Upper lobe of left lung (tissue), 6 donors: Measurements from ENCODE around the gene C1orf87. TPM values are rescaled to one million over a fixed set of nuclear protein-coding genes. Genes with fewer than 3 reads are reported as not detected.

ENCODE experiments used
- ATAC-seq, 2 donors: fragments of 200-7000 bp; cut with Tn5 transposase; one replicate each; pipeline ENCODE4 v1.9.1; 2022; ENCODE audit warnings: mild to moderate bottlenecking in 2 of 2, moderate library complexity in 2 of 2; ENCODE audit not compliant: low FRiP score in 2 of 2
- DNase-seq, 2 donors: peaks; one replicate each; pipeline ENCODE4 v3.0.0-alpha.2; 2019 to 2020
- H3K27ac ChIP-seq, 4 donors: fragments of 200-600 bp; sonication (generic); one replicate each; pipeline ENCODE4 v1.5.1; 2016 to 2019
- H3K27me3 ChIP-seq, 4 donors: fragments of 200-600 bp; sonication (generic); one replicate each; pipeline ENCODE4 v1.5.1; 2017 to 2019
- H3K36me3 ChIP-seq, 4 donors: fragments of 200-600 bp; sonication (generic); one replicate each; pipeline ENCODE4 v1.5.1; 2016 to 2019
- H3K4me1 ChIP-seq, 4 donors: fragments of 200-600 bp; sonication (generic); one replicate each; pipeline ENCODE4 v1.5.1; 2018 to 2019
- H3K4me3 ChIP-seq, 4 donors: fragments of 200-600 bp; sonication (generic); one replicate each; pipeline ENCODE4 v1.5.1; 2017 to 2019; ENCODE audit warnings: mild to moderate bottlenecking in 2 of 4, moderate library complexity in 1 of 4
- H3K9me3 ChIP-seq, 4 donors: fragments of 200-600 bp; sonication (generic); one replicate each; pipeline ENCODE4 v1.5.1; 2018 to 2019
- EP300 ChIP-seq, 4 donors: sonication (generic); formaldehyde crosslinking; IDR thresholded peaks; one replicate each; pipeline ENCODE4 v1.5.1; 2017; ENCODE audit warnings: antibody characterized with exemption in 4 of 4, control low read depth in 2 of 4
- POLR2A ChIP-seq, 4 donors: fragments of 450-650 bp; IDR thresholded peaks; one replicate each; pipeline ENCODE4 v1.5.1; 2016 to 2017; ENCODE audit warnings: antibody characterized with exemption in 4 of 4, mild to moderate bottlenecking in 2 of 4
- POLR2AphosphoS5 ChIP-seq, 2 donors: sonication (generic); formaldehyde crosslinking; IDR thresholded peaks; one replicate each; pipeline ENCODE4 v1.5.1; 2017; ENCODE audit warnings: antibody characterized with exemption in 2 of 2
- WGBS, 2 donors: methylation state at CpG; one replicate each; pipeline ENCODE4 v1.1.5; 2017 to 2018; 5-methylcytosine and 5-hydroxymethylcytosine counted together
- total RNA-seq, 6 donors: library from RNA; depleted of rRNA in 4 of 6; stranded (reverse); fragments of >200 nt in 4 of 6; gene quantifications; one replicate each; pipeline versions ENCODE4 v1.1.0 to v1.2.1, GENCODE V29; 2016 to 2021
- TF ChIP-seq, protein P1 (sequence below), 6 experiments: fragments of 450-650 bp in 4 of 6; fragments of 200-600 bp in 2 of 6; sonication (generic) in 2 of 6; IDR thresholded peaks; one replicate each; pipeline ENCODE4 v1.5.1; 2016 to 2019; ENCODE audit warnings: antibody characterized with exemption in 6 of 6
- donor health status: DM: no; HTN: no; CAD: no; lungs with moderate emphysema.
- donor health status: DM: no; HTN: yes; CAD: no; lungs with severe emphysema.

The C1orf87 gene
- total RNA-seq, 6 donors from 2014 or later: 0.40 to 26.1 (median 4.8) TPM

DNA sequence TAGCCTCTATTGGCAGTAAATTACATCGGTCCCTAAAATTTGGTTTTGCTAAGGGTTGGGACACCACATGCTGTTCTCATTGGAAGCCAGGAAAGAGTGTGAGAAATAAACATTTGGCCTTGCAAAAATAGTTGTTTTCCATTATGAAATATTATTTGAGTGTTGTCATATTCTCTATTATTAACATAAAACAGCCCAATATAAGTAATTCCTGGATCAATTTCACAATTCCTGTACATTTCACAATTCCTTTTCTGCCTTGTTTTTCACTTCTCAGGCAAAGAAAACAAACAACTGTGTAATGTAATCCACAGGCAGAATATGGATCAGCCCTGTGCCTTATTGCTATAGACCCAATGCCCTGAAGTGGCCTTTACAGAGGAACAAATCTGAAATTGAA is 40.5 kb downstream of the C1orf87 start:
- H3K36me3 ChIP-seq: no peaks in the 10 kb centered on the region
- no peaks in the 10 kb centered on the region for H3K4me1 ChIP-seq
- 92 to 96% methylated on average over 1 of the region's 1 CpG for WGBS, 2 donors
- no peak for ATAC-seq
- TF ChIP-seq, protein P1, sequence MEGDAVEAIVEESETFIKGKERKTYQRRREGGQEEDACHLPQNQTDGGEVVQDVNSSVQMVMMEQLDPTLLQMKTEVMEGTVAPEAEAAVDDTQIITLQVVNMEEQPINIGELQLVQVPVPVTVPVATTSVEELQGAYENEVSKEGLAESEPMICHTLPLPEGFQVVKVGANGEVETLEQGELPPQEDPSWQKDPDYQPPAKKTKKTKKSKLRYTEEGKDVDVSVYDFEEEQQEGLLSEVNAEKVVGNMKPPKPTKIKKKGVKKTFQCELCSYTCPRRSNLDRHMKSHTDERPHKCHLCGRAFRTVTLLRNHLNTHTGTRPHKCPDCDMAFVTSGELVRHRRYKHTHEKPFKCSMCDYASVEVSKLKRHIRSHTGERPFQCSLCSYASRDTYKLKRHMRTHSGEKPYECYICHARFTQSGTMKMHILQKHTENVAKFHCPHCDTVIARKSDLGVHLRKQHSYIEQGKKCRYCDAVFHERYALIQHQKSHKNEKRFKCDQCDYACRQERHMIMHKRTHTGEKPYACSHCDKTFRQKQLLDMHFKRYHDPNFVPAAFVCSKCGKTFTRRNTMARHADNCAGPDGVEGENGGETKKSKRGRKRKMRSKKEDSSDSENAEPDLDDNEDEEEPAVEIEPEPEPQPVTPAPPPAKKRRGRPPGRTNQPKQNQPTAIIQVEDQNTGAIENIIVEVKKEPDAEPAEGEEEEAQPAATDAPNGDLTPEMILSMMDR (IDR thresholded peaks at IDR 0.05): no peak
- TF ChIP-seq POLR2AphosphoS5 (IDR thresholded peaks at IDR 0.05): no peak
- H3K27me3 ChIP-seq: no peaks in the 10 kb centered on the region
- no peaks in the 10 kb centered on the region for H3K9me3 ChIP-seq
- H3K27ac ChIP-seq: no peak overlapping the region
- no peak overlapping the region for H3K4me3 ChIP-seq
- DNase-seq: no peak

DNA sequence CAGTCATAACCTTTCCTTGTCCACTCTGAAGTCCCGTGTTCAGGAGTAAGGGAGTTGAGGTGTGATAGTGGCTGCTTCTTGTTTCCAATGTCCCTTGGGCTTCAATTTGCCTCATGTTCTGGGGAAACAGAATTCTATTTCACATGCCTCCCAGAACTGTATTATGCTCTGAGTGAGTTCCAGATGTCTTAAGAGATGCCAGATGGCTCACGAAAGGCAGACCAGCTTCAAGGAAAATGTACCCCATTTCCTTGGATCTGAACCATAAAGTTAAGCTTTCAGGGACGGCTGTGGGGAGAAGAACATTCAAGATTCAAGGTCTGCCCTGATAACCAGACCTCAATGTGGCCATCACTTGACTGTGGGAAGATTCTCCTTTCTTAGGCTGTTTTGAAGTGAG is 42.4 kb downstream of the C1orf87 start:
- Histone ChIP-seq H3K27ac (no peak overlapping the region), H3K4me3 (no peak overlapping the region), H3K4me1 (no peaks in the 10 kb centered on the region), H3K36me3 (no peaks in the 10 kb centered on the region), H3K27me3 (no peaks in the 10 kb centered on the region), H3K9me3 (no peaks in the 10 kb centered on the region)
- TF ChIP-seq POLR2A (IDR thresholded peaks at IDR 0.05): no peak
- TF ChIP-seq, protein P1 (IDR thresholded peaks at IDR 0.05): no peak
- no peak for TF ChIP-seq POLR2AphosphoS5 (IDR thresholded peaks at IDR 0.05)
- no peak for TF ChIP-seq EP300 (IDR thresholded peaks at IDR 0.05)
- DNase-seq: no peak
- WGBS, 2 donors: 82 to 83% methylated on average over 3 of the region's 3 CpGs
- no peak for ATAC-seq

DNA sequence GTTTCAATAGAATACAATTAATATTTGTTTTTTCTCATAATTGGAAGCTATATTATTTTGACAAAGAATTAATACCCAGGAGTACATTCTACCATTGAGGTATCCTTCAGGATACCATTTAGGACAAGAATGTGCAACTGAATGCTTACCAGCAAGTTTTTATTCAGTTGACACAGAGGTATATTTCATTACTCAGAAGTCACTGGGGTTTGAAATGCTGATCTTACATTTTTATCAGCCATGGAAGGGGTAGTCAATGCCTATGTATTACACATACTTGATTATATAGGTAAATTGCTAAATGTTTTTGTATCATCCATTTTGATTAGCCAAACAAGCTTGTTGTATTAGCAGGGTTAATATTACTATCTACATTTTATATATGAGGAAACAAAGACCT is 48.0 kb downstream of the C1orf87 start:
- Histone ChIP-seq H3K4me3 (no peak overlapping the region), H3K4me1 (no peaks in the 10 kb centered on the region), H3K27ac (no peak overlapping the region), H3K27me3 (no peaks in the 10 kb centered on the region), H3K36me3 (no peaks in the 10 kb centered on the region), H3K9me3 (no peaks in the 10 kb centered on the region)
- TF ChIP-seq, protein P1 (IDR thresholded peaks at IDR 0.05): no peak
- DNase-seq (no peak), ATAC-seq (no peak)

DNA sequence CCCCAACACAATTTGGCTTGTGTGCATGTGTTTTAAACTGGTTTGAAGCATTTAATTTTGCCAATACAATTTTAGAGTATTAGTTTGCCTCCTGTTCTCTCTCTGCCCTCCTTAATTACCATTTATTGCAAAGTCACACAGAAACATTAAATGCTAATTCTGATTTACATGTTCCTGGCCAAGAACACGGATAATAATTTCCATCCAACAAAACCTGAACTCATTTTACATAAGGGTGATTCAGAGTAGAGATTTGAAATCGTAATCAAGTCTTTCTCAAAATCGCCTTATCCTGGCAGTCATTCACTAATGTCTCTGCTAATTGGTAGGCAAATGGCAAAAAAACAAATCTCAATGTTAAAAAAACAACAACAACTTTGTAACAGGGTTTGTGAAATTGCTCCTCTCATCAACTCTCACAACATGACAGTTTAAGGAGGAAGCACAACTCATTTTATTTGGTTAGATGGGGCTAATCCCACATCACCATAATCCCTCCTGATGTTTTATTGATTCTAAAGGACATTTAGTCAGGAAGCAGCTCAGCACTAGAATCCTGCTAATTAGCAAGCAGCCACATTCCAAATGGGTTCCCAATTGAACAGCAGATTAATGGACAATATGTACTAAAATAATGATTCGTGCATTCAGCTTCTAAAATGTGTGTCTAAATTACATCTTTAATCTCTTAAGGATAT is 55.9 kb downstream of the C1orf87 start:
- Histone ChIP-seq H3K4me1 (no peaks in the 10 kb centered on the region), H3K27ac (no peak overlapping the region), H3K4me3 (no peak overlapping the region), H3K9me3 (no peaks in the 10 kb centered on the region), H3K36me3 (no peaks in the 10 kb centered on the region), H3K27me3 (no peaks in the 10 kb centered on the region)
- TF ChIP-seq POLR2A (IDR thresholded peaks at IDR 0.05) (no peak), EP300 (IDR thresholded peaks at IDR 0.05) (no peak), POLR2AphosphoS5 (IDR thresholded peaks at IDR 0.05) (no peak)
- TF ChIP-seq, protein P1 (IDR thresholded peaks at IDR 0.05): no peak
- ATAC-seq: no peak
- 81 to 86% methylated on average over 4 of the region's 4 CpGs for WGBS, 2 donors
- no peak for DNase-seq

DNA sequence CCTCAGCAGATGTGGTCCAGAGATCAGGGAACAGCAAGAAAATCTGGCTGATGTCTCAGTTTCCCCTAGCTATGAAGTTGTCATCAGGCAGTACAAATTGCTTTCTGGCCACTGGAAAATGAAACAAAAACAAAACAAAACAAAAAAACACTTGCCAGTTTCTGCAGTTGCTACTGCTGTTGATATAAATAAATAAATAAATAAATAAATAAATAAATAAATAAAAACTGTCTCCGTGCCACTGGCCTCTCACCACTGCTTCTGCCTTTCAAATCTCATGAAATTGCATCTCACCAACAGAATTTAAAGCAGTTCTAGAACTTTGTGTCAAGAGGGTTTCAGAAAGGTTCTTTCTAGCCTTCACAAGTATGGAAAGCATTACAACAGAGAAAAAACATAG is 62.9 kb downstream of the C1orf87 start:
- ATAC-seq: no peak
- Histone ChIP-seq H3K9me3 (no peaks in the 10 kb centered on the region), H3K27me3 (no peaks in the 10 kb centered on the region), H3K4me3 (no peak overlapping the region), H3K27ac (no peak overlapping the region), H3K36me3 (no peaks in the 10 kb centered on the region), H3K4me1 (no peaks in the 10 kb centered on the region)
- DNase-seq: no peak
- TF ChIP-seq, protein P1 (IDR thresholded peaks at IDR 0.05): no peak
- no peak for TF ChIP-seq POLR2AphosphoS5 (IDR thresholded peaks at IDR 0.05)
- no peak for TF ChIP-seq EP300 (IDR thresholded peaks at IDR 0.05)
- TF ChIP-seq POLR2A (IDR thresholded peaks at IDR 0.05): no peak
- 62 to 88% methylated on average over 1 of the region's 1 CpG for WGBS, 2 donors
